H1 (cell line): Measurements from ENCODE around the gene RAD51B. TPM values are rescaled to one million over a fixed set of nuclear protein-coding genes. Genes with fewer than 3 reads are reported as not detected.

ENCODE experiments used
- CTCF ChIA-PET: fragments of 300-600 bp; sonication (Branson Sonifier 250); formaldehyde crosslinking; loops from one replicate; lab custom pipeline; 2021; ENCODE audit not compliant: partially characterized antibody; lab: Charles Lee
- POLR2A ChIA-PET: fragments of 300-600 bp; sonication (Branson Sonifier 250); formaldehyde crosslinking; loops from one replicate; lab custom pipeline; 2021; ENCODE audit warnings: inconsistent platforms; ENCODE audit not compliant: partially characterized antibody; lab: Charles Lee
- DNase-seq, 2 experiments: peaks; one replicate each; pipeline versions ENCODE4 v3.0.0 to v3.0.0-alpha.2; 2010 to 2022; ENCODE audit warnings: low spot score in 2 of 2, low read depth in 1 of 2, mixed read lengths in 1 of 2
- FAIRE-seq: peaks from 2 replicates; lab custom pipeline; 2011; peaks lifted over from hg19 to GRCh38; lab: Jason Lieb, UNC
- H2AFZ ChIP-seq: 2 replicates; pipeline ENCODE4 v1.8.1; 2012; ENCODE audit warnings: low read length, inconsistent platforms
- H2AK5ac ChIP-seq: 2 replicates; pipeline ENCODE4 v1.6.1; 2013; ENCODE audit warnings: low read depth, low read length
- H2BK120ac ChIP-seq: replicated peaks from 2 replicates; pipeline ENCODE3; 2013; ENCODE audit warnings: low read depth, low read length, inconsistent platforms
- H2BK12ac ChIP-seq: 2 replicates; pipeline ENCODE4 v1.6.1; 2013; ENCODE audit warnings: low read depth, low read length
- H2BK15ac ChIP-seq: 2 replicates; pipeline ENCODE4 v1.6.1; 2013; ENCODE audit warnings: low read length
- H2BK20ac ChIP-seq: 2 replicates; pipeline ENCODE4 v1.6.1; 2013; ENCODE audit warnings: low read length
- H2BK5ac ChIP-seq: 2 replicates; pipeline ENCODE4 v1.6.1; 2013; ENCODE audit warnings: low read depth, low read length
- H3K14ac ChIP-seq: 2 replicates; pipeline ENCODE4 v1.6.1; 2013; ENCODE audit warnings: inconsistent platforms; ENCODE audit not compliant: insufficient read length
- H3K18ac ChIP-seq: 2 replicates; pipeline ENCODE4 v1.6.1; 2013; ENCODE audit warnings: low read length; ENCODE audit errors: extremely low read depth
- H3K23ac ChIP-seq: 2 replicates; pipeline ENCODE4 v1.6.1; 2013; ENCODE audit warnings: inconsistent platforms; ENCODE audit not compliant: insufficient read length
- H3K23me2 ChIP-seq: 2 replicates; pipeline ENCODE4 v1.6.1; 2013; ENCODE audit warnings: low read depth, low read length
- H3K27ac ChIP-seq: 2 replicates; pipeline ENCODE4 v1.6.1; 2011; ENCODE audit warnings: low read depth, low read length, inconsistent platforms
- H3K27me3 ChIP-seq, 4 experiments: replicated peaks in 1 of 4; 1 replicate in 1 of 4; 2 replicates in 3 of 4; pipeline versions ENCODE4 v1.6.1 to v1.8.1; 2011 to 2013; ENCODE audit warnings: low read length in 3 of 4, mild to moderate bottlenecking in 3 of 4, inconsistent platforms in 2 of 4, mixed read lengths in 2 of 4, moderate library complexity in 1 of 4; ENCODE audit not compliant: control insufficient read depth in 3 of 4, insufficient read depth in 3 of 4; ENCODE audit errors: extremely low read depth in 1 of 4
- H3K36me3 ChIP-seq, 4 experiments: 2 replicates each; pipeline versions ENCODE4 v1.6.1 to v1.8.1; 2011 to 2013; ENCODE audit warnings: mild to moderate bottlenecking in 4 of 4, low read length in 3 of 4, moderate library complexity in 2 of 4, control low read depth in 1 of 4, inconsistent platforms in 1 of 4; ENCODE audit not compliant: insufficient read depth in 4 of 4, control insufficient read depth in 2 of 4
- H3K4ac ChIP-seq: replicated peaks from 2 replicates; pipeline ENCODE3; 2013; ENCODE audit warnings: low read length, low read depth, mixed read lengths, inconsistent platforms; ENCODE audit not compliant: insufficient read length
- H3K4me1 ChIP-seq, 4 experiments: replicated peaks in 1 of 4; 1 replicate in 1 of 4; 2 replicates in 3 of 4; pipeline versions ENCODE4 v1.6.1 to v1.8.1; 2011 to 2013; ENCODE audit warnings: low read length in 3 of 4, inconsistent platforms in 2 of 4, mixed read lengths in 1 of 4; ENCODE audit not compliant: insufficient read depth in 4 of 4, control insufficient read depth in 3 of 4
- H3K4me2 ChIP-seq, 2 experiments: 2 replicates each; pipeline versions ENCODE4 v1.6.1 to v1.8.1; 2011 to 2013; ENCODE audit warnings: low read depth in 2 of 2, low read length in 2 of 2, control low read depth in 1 of 2, inconsistent platforms in 1 of 2, mild to moderate bottlenecking in 1 of 2; ENCODE audit not compliant: insufficient read depth in 1 of 2
- H3K4me3 ChIP-seq, 4 experiments: fragments of 200-600, 300-600 bp in 1 of 4; sonication (generic), shearing (Covaris generic), sonication (Bioruptor Twin) in 1 of 4; 2 replicates each; pipeline versions ENCODE4 v1.5.1 to v1.8.1; 2011 to 2016; ENCODE audit warnings: low read length in 4 of 4, low read depth in 3 of 4, control low read depth in 2 of 4, inconsistent platforms in 2 of 4, mild to moderate bottlenecking in 2 of 4, mixed read lengths in 1 of 4, moderate library complexity in 1 of 4; ENCODE audit not compliant: insufficient read depth in 2 of 4; ENCODE audit errors: extremely low read depth in 1 of 4
- H3K56ac ChIP-seq: replicated peaks from 2 replicates; pipeline ENCODE3; 2013; ENCODE audit warnings: low read depth, mild to moderate bottlenecking, mixed read lengths, low read length, inconsistent platforms; ENCODE audit not compliant: insufficient read length
- H3K79me1 ChIP-seq: 2 replicates; pipeline ENCODE4 v1.6.1; 2013; ENCODE audit warnings: low read depth, low read length, control low read depth
- H3K79me2 ChIP-seq, 2 experiments: 2 replicates each; pipeline versions ENCODE4 v1.6.1 to v1.8.1; 2012 to 2013; ENCODE audit warnings: low read length in 2 of 2, mild to moderate bottlenecking in 2 of 2, inconsistent platforms in 1 of 2; ENCODE audit not compliant: insufficient read depth in 2 of 2, control insufficient read depth in 1 of 2
- H3K9ac ChIP-seq, 4 experiments: replicated peaks in 1 of 4; 1 replicate in 1 of 4; 2 replicates in 3 of 4; pipeline versions ENCODE4 v1.6.1 to v1.8.1; 2011 to 2013; ENCODE audit warnings: low read depth in 3 of 4, low read length in 3 of 4, control low read depth in 2 of 4, mild to moderate bottlenecking in 2 of 4, moderate library complexity in 2 of 4, inconsistent platforms in 1 of 4; ENCODE audit errors: extremely low read depth in 1 of 4
- H3K9me3 ChIP-seq, 2 experiments: 2 replicates each; pipeline versions ENCODE4 v1.6.1 to v1.8.1; 2012 to 2013; ENCODE audit warnings: mild to moderate bottlenecking in 2 of 2, moderate library complexity in 2 of 2, control low read depth in 1 of 2, inconsistent platforms in 1 of 2, low read depth in 1 of 2, low read length in 1 of 2, mixed read lengths in 1 of 2; ENCODE audit not compliant: insufficient read depth in 2 of 2
- H4K20me1 ChIP-seq, 2 experiments: replicated peaks in 1 of 2; 2 replicates each; pipeline versions ENCODE3 to v1.8.1; 2011 to 2013; ENCODE audit warnings: inconsistent platforms in 2 of 2, low read length in 2 of 2, mild to moderate bottlenecking in 1 of 2; ENCODE audit not compliant: insufficient read depth in 2 of 2, control insufficient read depth in 1 of 2
- H4K5ac ChIP-seq: 2 replicates; pipeline ENCODE4 v1.6.1; 2013; ENCODE audit warnings: low read length, low read depth, mixed read lengths, inconsistent platforms; ENCODE audit not compliant: insufficient read length
- H4K8ac ChIP-seq: 2 replicates; pipeline ENCODE4 v1.8.0; 2013; ENCODE audit warnings: mild to moderate bottlenecking, moderate library complexity, low read length, inconsistent platforms; ENCODE audit not compliant: insufficient read depth; ENCODE audit errors: extremely low read depth
- H4K91ac ChIP-seq: replicated peaks from 2 replicates; pipeline ENCODE3; 2013; ENCODE audit warnings: low read length, mixed read lengths, inconsistent platforms; ENCODE audit not compliant: insufficient read length
- ATF3 ChIP-seq: IDR thresholded peaks from 2 replicates; pipeline ENCODE4 v1.6.1; 2011; ENCODE audit warnings: low read depth, mild to moderate bottlenecking, low read length; ENCODE audit not compliant: insufficient read depth
- CHD1 ChIP-seq: IDR thresholded peaks from 2 replicates; pipeline ENCODE4 v1.6.1; 2012; ENCODE audit warnings: low read depth, low read length, improper control_type of control experiment
- KDM1A ChIP-seq: fragments of 200-600, 300-600 bp; sonication (generic); IDR thresholded peaks from 2 replicates; pipeline ENCODE4 v1.7.1; 2016; ENCODE audit warnings: mild to moderate bottlenecking, low read length, borderline replicate concordance
- KDM4A ChIP-seq: IDR thresholded peaks from one replicate; pipeline ENCODE4 v1.7.1; 2012; ENCODE audit warnings: low read depth, mild to moderate bottlenecking, moderate library complexity, low read length, inconsistent platforms; ENCODE audit not compliant: severe bottlenecking
- PHF8 ChIP-seq: fragments of 200-600 bp; sonication (generic); conservative IDR thresholded peaks from 2 replicates; pipeline ENCODE4 v1.7.1; 2012; ENCODE audit warnings: low read depth, mild to moderate bottlenecking, inconsistent platforms, low read length, moderate library complexity
- RAD21 ChIP-seq, 2 experiments: IDR thresholded peaks in 1 of 2; conservative IDR thresholded peaks in 1 of 2; 2 replicates each; pipeline ENCODE4 v1.6.1; 2011; ENCODE audit warnings: low read depth in 2 of 2, low read length in 2 of 2, improper control_type of control experiment in 1 of 2, inconsistent platforms in 1 of 2, mild to moderate bottlenecking in 1 of 2, moderate library complexity in 1 of 2
- RBBP5 ChIP-seq: IDR thresholded peaks from 2 replicates; pipeline ENCODE4 v1.7.1; 2012; ENCODE audit warnings: low read depth, mild to moderate bottlenecking, inconsistent platforms, low read length, moderate library complexity, borderline replicate concordance
- SRF ChIP-seq: IDR thresholded peaks from 2 replicates; pipeline ENCODE4 v1.6.1; 2011; ENCODE audit warnings: mild to moderate bottlenecking, low read depth, low read length, moderate library complexity
- SUZ12 ChIP-seq: fragments of 200-600 bp; sonication (generic); IDR thresholded peaks from 2 replicates; pipeline ENCODE4 v1.6.1; 2012; ENCODE audit warnings: mild to moderate bottlenecking, inconsistent platforms, low read length, moderate library complexity, mixed read lengths
- TAF7 ChIP-seq: optimal IDR thresholded peaks from 2 replicates; pipeline ENCODE3; 2011; ENCODE audit warnings: low read depth, mild to moderate bottlenecking, inconsistent platforms, low read length, moderate library complexity, borderline replicate concordance
- WGBS, 2 experiments: shearing (Covaris generic) in 1 of 2; methylation state at CpG; one replicate each; pipeline versions ENCODE4 v1.1.6 to v1.1.7; 2013 to 2015; ENCODE audit warnings: low lambda C conversion rate in 2 of 2, mixed read lengths in 2 of 2, inconsistent platforms in 1 of 2, low coverage in 1 of 2, missing lambda C conversion rate in 1 of 2; ENCODE audit not compliant: insufficient replicate concordance in 2 of 2, insufficient coverage in 1 of 2, insufficient read length in 1 of 2; ENCODE audit errors: extremely low coverage in 1 of 2, missing lambda C conversion rate in 1 of 2; 5-methylcytosine and 5-hydroxymethylcytosine counted together
- polyA plus RNA-seq, 7 experiments: library from polyadenylated mRNA; depleted of rRNA in 3 of 7; stranded (reverse) in 5 of 7; unstranded in 2 of 7; fragments of >200 nt in 5 of 7; fragments of 200-250 nt in 2 of 7; gene quantifications; 1 replicate in 5 of 7; 2 replicates in 1 of 7; 4 replicates in 1 of 7; pipeline versions ENCODE4 v1.2.1 to v1.2.3, GENCODE V29; 2011 to 2013; ENCODE audit warnings: missing spikeins in 2 of 7, mixed read lengths in 2 of 7
- total RNA-seq: library from RNA; stranded (reverse); fragmentation: NEBNext Ultra II Directional; extraction: Animal tissue kit (Norgen Biotek cat#: 25700); gene quantifications from 2 replicates; pipeline ENCODE4 v1.2.1, GENCODE V29; 2021

Gene RAD51B
- total and polyA plus RNA-seq, 2 of the 8 experiments (the other 6 are each of a cell fraction or from before 2014, with no cell fraction given): 3.9 to 14.9 TPM

- H4K5ac ChIP-seq: no peak overlapping the region
- no peak overlapping the region for H3K27ac ChIP-seq
- no peak overlapping the region for H2BK12ac ChIP-seq
- H4K20me1 ChIP-seq: no peaks in the 10 kb centered on the region
- H3K9ac ChIP-seq: no peak overlapping the region
- DNase-seq: no peak
- H2BK15ac ChIP-seq: no peak overlapping the region
- ChIA-PET POLR2A (no interaction called here), CTCF (interaction anchor here (0.5 to 1.2 kb wide), 4 partner anchors 11 to 406 kb away, joined by 3 to 4 read pairs (median 3); no protein-coding TSS in a partner anchor)
- H2BK120ac ChIP-seq: no peak overlapping the region
- no peak overlapping the region for H3K4me3 ChIP-seq
- H3K79me1 ChIP-seq: no peaks in the 10 kb centered on the region
- no peak for TF ChIP-seq SUZ12
- TF ChIP-seq CHD1: no peak
- TF ChIP-seq ATF3: no peak
- TF ChIP-seq KDM1A: no peak
- TF ChIP-seq TAF7: no peak
- no peak for TF ChIP-seq PHF8
- TF ChIP-seq KDM4A: no peak
- no peak for TF ChIP-seq RAD21 (IDR thresholded peaks at IDR 0.05 in 1 of 2, conservative IDR thresholded peaks at IDR 0.05 in 1 of 2; ENCODE audit: low read depth in 2 of 2, low read length in 2 of 2)
- no peak for TF ChIP-seq SRF
- no peak for TF ChIP-seq RBBP5
- H2BK20ac ChIP-seq: no peak overlapping the region
- H3K4me1 ChIP-seq: no peaks in the 10 kb centered on the region
- H3K4ac ChIP-seq: no peak overlapping the region
- no peak for FAIRE-seq
- H4K8ac ChIP-seq: peak overlapping the region; percentile 29; the same call in 1 of the 2 replicates
- H3K23me2 ChIP-seq: no peaks in the 10 kb centered on the region
- no peak overlapping the region for H3K4me2 ChIP-seq
- no peaks in the 10 kb centered on the region for H3K36me3 ChIP-seq
- H2BK5ac ChIP-seq: no peak overlapping the region
- H4K91ac ChIP-seq: no peak overlapping the region
- no peaks in the 10 kb centered on the region for H3K27me3 ChIP-seq
- H3K56ac ChIP-seq: no peak overlapping the region
- H3K14ac ChIP-seq: no peak overlapping the region
- no peak overlapping the region for H3K23ac ChIP-seq
- H3K9me3 ChIP-seq: no peaks in the 10 kb centered on the region
- H3K79me2 ChIP-seq: no peaks in the 10 kb centered on the region
- H2AFZ ChIP-seq: no peak overlapping the region
- WGBS, 2 experiments: 92% methylated on average over 2 of the region's 2 CpGs; no CpG with 5 or more reads in 1 of the 2 experiments
- H3K18ac ChIP-seq: no peak overlapping the region
- H2AK5ac ChIP-seq: no peak overlapping the region
These were observed 620.1 kb downstream of the RAD51B start for GRCh38 chr14:68439676-68440075.
